ENCODE results near the gene MCM10.
"Not testable (repeated sequence)": the region's sequence is repeated elsewhere in the genome, so short reads cannot be mapped to it uniquely, and the experiment has no call there.

The MCM10 gene

DNA sequence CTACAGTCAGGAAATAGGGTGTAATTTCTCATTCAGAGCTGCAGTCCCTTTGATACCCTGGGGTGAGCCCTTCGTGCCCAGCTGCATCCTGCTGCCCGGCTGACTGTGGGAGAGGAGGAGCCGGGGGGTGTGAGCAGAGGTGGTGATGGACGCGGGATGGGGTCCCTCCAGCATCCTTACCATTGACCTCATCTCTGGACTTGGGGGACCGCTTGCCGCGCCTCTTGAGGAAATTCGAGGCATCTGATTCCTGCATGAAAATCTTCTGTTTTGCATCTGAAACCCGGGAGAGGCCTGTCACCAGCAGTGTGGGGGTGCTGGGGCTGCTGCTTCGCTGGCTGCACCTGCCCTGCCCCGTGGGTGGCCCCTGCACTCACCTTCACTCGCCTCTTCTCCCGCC, 72.0 kb downstream of the MCM10 start:
- Histone ChIP-seq H3K4me2 (ENCODE audit: low read length) (no peak overlapping the region), H3K27ac (ENCODE audit: low read length) (no peak overlapping the region), H3K79me2 (ENCODE audit: low read length) (no peaks in the 10 kb centered on the region), H3K4me3 (ENCODE audit: low read length) (no peak overlapping the region), H3K27me3 (ENCODE audit: low read depth, low read length) (no peaks in the 10 kb centered on the region), H3K9me3 (ENCODE audit: insufficient read depth, low read length) (no peaks in the 10 kb centered on the region), H3K36me3 (replicated peaks; ENCODE audit: low read depth, low read length) (no peaks in the 10 kb centered on the region), H4K20me1 (ENCODE audit: insufficient read depth, low read length) (no peaks in the 10 kb centered on the region), H3K4me1 (ENCODE audit: low read length) (no peaks in the 10 kb centered on the region; the same call in 1 of the 2 replicates), H2AFZ (ENCODE audit: low read depth, low read length) (no peak overlapping the region), H3K9ac (ENCODE audit: low read length) (no peak overlapping the region)
- TF ChIP-seq EZH2phosphoT487 (IDR thresholded peaks at IDR 0.05; ENCODE audit: low read depth), result no peak
- TF ChIP-seq, protein P1, sequence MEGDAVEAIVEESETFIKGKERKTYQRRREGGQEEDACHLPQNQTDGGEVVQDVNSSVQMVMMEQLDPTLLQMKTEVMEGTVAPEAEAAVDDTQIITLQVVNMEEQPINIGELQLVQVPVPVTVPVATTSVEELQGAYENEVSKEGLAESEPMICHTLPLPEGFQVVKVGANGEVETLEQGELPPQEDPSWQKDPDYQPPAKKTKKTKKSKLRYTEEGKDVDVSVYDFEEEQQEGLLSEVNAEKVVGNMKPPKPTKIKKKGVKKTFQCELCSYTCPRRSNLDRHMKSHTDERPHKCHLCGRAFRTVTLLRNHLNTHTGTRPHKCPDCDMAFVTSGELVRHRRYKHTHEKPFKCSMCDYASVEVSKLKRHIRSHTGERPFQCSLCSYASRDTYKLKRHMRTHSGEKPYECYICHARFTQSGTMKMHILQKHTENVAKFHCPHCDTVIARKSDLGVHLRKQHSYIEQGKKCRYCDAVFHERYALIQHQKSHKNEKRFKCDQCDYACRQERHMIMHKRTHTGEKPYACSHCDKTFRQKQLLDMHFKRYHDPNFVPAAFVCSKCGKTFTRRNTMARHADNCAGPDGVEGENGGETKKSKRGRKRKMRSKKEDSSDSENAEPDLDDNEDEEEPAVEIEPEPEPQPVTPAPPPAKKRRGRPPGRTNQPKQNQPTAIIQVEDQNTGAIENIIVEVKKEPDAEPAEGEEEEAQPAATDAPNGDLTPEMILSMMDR (IDR thresholded peaks at IDR 0.05; ENCODE audit: low read depth, low read length), result no peak

- H3K4me3 ChIP-seq (ENCODE audit: low read length), result no peak within 1 kb of the TSS
- no peak within 1 kb of the TSS for H3K9ac ChIP-seq (ENCODE audit: low read length)
- H3K79me2 ChIP-seq (ENCODE audit: low read length), result no peaks in the 10 kb centered on the region
- no peaks in the 10 kb centered on the region for H3K9me3 ChIP-seq (ENCODE audit: insufficient read depth, low read length)
- TF ChIP-seq EZH2phosphoT487 (IDR thresholded peaks at IDR 0.05; ENCODE audit: low read depth), result no peak
- TF ChIP-seq, protein P1 (IDR thresholded peaks at IDR 0.05; ENCODE audit: low read depth, low read length), result no peak
- no peak within 1 kb of the TSS for H3K27ac ChIP-seq (ENCODE audit: low read length)
- no peaks in the 10 kb centered on the region for H3K27me3 ChIP-seq (ENCODE audit: low read depth, low read length)
- H3K36me3 ChIP-seq (replicated peaks; ENCODE audit: low read depth, low read length), result no peaks in the 10 kb centered on the region
- H3K4me2 ChIP-seq (ENCODE audit: low read length), result no peak within 1 kb of the TSS
- H3K4me1 ChIP-seq (ENCODE audit: low read length), result no peaks in the 10 kb centered on the region; the same call in 1 of the 2 replicates
- H2AFZ ChIP-seq (ENCODE audit: low read depth, low read length), result no peak within 1 kb of the TSS
- no peaks in the 10 kb centered on the region for H4K20me1 ChIP-seq (ENCODE audit: insufficient read depth, low read length)
Observed at GRCh38 chr10:13234172-13234571, 72.8 kb downstream of the MCM10 start, which contains the start of gene UCMA. Gene UCMA (minus strand): TSS chr10:13234374. CDS start chr10:13234258, 116 bp downstream.

GRCh38 chr10:13234736-13235135, 73.4 kb downstream of the MCM10 start:
- not testable (repeated sequence) for H4K20me1 ChIP-seq (ENCODE audit: insufficient read depth, low read length); H2AFZ ChIP-seq (ENCODE audit: low read depth, low read length); H3K27me3 ChIP-seq (ENCODE audit: low read depth, low read length); H3K4me1 ChIP-seq (ENCODE audit: low read length); H3K36me3 ChIP-seq (replicated peaks; ENCODE audit: low read depth, low read length); H3K27ac ChIP-seq (ENCODE audit: low read length); H3K4me2 ChIP-seq (ENCODE audit: low read length); H3K9ac ChIP-seq (ENCODE audit: low read length); H3K4me3 ChIP-seq (ENCODE audit: low read length); H3K79me2 ChIP-seq (ENCODE audit: low read length); H3K9me3 ChIP-seq (ENCODE audit: insufficient read depth, low read length)

DNA sequence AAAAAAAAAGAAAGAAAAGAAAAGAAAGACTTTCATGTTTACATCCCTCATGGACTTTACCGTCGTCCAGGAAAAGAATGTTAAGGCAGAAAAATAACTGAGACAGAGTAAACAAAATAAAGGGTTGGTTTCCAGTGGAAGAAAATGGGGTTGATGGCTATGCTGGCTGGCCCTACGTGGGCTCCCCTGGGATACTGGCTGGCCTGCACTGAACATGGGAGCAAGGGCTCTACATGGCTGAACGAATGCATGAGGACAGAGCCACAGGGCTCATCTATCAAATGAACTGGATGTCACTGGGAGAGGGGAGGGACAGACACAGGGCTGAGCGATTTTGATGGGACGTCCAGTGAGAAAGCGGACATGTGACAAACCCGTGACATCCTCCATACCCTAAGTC, 75.3 kb downstream of the MCM10 start:
- Histone ChIP-seq H3K9ac (ENCODE audit: low read length) (no peak overlapping the region), H2AFZ (ENCODE audit: low read depth, low read length) (no peak overlapping the region), H3K27me3 (ENCODE audit: low read depth, low read length) (no peaks in the 10 kb centered on the region), H3K4me1 (ENCODE audit: low read length) (no peaks in the 10 kb centered on the region), H3K79me2 (ENCODE audit: low read length) (no peaks in the 10 kb centered on the region), H3K4me3 (ENCODE audit: low read length) (no peak overlapping the region), H3K27ac (ENCODE audit: low read length) (no peak overlapping the region), H3K9me3 (ENCODE audit: insufficient read depth, low read length) (no peaks in the 10 kb centered on the region), H3K4me2 (ENCODE audit: low read length) (no peak overlapping the region), H3K36me3 (replicated peaks; ENCODE audit: low read depth, low read length) (no peaks in the 10 kb centered on the region), H4K20me1 (ENCODE audit: insufficient read depth, low read length) (no peaks in the 10 kb centered on the region)
- TF ChIP-seq EZH2phosphoT487 (IDR thresholded peaks at IDR 0.05; ENCODE audit: low read depth), result no peak
- TF ChIP-seq, protein P1 (IDR thresholded peaks at IDR 0.05; ENCODE audit: low read depth, low read length), result no peak
